ENCODE results near the gene TMEM87B.
"Not testable (repeated sequence)": the region's sequence is repeated elsewhere in the genome, so short reads cannot be mapped to it uniquely, and the experiment has no call there.

Gene TMEM87B

DNA sequence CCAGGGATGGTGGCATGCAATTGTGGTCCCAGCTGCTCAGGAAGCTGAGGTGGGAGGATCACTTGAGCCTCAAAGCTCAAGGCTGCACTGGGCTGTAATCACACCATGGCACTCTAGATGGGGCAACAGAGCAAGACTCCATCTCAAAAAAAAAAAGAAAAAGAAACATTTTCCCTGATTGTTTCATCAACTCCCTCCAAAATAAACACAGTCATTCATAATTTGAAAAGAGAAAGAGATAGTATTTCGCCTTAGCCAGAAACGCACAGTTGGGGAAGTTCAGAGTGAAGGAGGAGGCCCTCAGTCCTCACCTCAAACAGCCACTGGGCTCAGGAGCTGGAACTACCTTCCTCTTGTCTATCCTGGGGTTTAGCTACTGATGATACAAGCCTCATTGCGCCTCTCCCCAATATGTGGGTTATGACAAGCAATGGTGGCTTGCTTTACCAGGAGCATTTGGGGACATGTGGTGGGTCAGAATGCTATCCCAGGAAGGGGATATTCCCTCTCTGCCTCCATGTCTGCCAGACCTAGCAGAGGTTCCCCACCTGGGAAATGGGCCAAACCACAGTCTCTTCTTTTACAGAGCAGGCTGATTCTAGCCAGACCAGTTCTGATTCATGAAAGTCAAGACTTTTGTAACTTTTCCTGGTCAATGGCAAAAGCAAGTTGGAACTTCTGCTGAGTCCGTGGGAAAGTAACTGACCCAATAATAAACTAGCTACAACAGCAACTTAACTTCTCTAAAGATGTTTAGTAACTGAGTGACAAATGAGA lies 22.2 kb upstream of the TMEM87B start:
- DNase-seq (ENCODE audit: low read depth) = peak; percentile 85
- TF ChIP-seq, protein P1, sequence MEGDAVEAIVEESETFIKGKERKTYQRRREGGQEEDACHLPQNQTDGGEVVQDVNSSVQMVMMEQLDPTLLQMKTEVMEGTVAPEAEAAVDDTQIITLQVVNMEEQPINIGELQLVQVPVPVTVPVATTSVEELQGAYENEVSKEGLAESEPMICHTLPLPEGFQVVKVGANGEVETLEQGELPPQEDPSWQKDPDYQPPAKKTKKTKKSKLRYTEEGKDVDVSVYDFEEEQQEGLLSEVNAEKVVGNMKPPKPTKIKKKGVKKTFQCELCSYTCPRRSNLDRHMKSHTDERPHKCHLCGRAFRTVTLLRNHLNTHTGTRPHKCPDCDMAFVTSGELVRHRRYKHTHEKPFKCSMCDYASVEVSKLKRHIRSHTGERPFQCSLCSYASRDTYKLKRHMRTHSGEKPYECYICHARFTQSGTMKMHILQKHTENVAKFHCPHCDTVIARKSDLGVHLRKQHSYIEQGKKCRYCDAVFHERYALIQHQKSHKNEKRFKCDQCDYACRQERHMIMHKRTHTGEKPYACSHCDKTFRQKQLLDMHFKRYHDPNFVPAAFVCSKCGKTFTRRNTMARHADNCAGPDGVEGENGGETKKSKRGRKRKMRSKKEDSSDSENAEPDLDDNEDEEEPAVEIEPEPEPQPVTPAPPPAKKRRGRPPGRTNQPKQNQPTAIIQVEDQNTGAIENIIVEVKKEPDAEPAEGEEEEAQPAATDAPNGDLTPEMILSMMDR (conservative IDR thresholded peaks at IDR 0.05; ENCODE audit: low read depth, low read length) = peak; percentile 46
- no peak overlapping the region for H3K4me3 ChIP-seq (ENCODE audit: low read depth, low read length)

- peak; percentile 71 for DNase-seq (ENCODE audit: low read depth)
- H3K4me3 ChIP-seq (ENCODE audit: low read depth, low read length) = no peak overlapping the region
- TF ChIP-seq, protein P1 (conservative IDR thresholded peaks at IDR 0.05; ENCODE audit: low read depth, low read length) = no peak
Measured at GRCh38 chr2:112033600-112033999, 21.5 kb upstream of the TMEM87B start.

- TF ChIP-seq, protein P1 (conservative IDR thresholded peaks at IDR 0.05; ENCODE audit: low read depth, low read length) = no peak
- no peak for DNase-seq (ENCODE audit: low read depth)
- no peak overlapping the region for H3K4me3 ChIP-seq (ENCODE audit: low read depth, low read length)
Measured at GRCh38 chr2:112034924-112035323, 20.1 kb upstream of the TMEM87B start.

GRCh38 chr2:112035786-112036185 lies 19.3 kb upstream of the TMEM87B start:
- H3K4me3 ChIP-seq (ENCODE audit: low read depth, low read length) = no peak overlapping the region
- no peak for DNase-seq (ENCODE audit: low read depth)
- TF ChIP-seq, protein P1 (conservative IDR thresholded peaks at IDR 0.05; ENCODE audit: low read depth, low read length) = no peak

DNA sequence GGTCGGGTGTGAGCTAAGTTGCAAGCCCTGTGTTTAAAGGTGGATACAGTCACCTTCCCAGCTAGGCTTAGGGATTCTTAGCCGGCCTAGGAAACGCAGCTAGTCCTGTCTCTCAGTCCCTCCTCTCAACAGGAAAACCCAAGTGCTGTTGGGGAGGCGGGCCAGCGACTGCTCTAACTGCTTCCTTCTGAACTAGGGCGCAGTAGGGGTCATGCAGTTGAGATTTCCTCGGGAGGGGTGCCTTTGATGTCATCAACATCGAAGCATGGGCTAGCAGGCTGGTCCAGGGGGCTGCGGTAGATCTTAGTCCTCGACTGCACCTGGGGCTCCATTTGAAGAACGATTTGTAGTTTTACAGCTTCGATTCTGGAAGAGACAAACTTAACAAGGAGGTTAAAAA lies 15.5 kb upstream of the TMEM87B start:
- H3K4me3 ChIP-seq (ENCODE audit: low read depth, low read length); DNase-seq (ENCODE audit: low read depth): not testable (repeated sequence)

GRCh38 chr2:112040066-112040465 lies 15.0 kb upstream of the TMEM87B start:
- not testable (repeated sequence) for DNase-seq (ENCODE audit: low read depth); H3K4me3 ChIP-seq (ENCODE audit: low read depth, low read length)

DNA sequence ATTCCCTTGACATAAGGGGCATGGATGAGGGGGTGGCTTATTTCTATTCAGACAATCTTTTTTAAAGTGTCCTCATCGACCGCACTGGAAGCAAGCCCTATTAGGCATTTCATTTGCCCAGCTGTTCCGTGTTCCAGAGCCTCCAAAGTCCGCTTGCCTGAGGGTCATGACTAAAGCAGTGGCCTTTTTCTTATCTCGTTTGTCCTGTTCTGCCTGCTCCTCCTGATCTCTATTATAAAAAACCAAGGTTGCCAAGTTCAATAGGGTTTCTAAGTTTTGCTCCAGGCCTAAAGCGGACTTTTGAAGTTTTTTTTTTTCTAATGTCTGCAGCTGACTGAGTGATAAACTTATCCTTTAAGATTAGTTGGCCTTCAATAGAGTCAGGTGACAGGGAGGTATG lies 13.6 kb upstream of the TMEM87B start:
- not testable (repeated sequence) for H3K4me3 ChIP-seq (ENCODE audit: low read depth, low read length); DNase-seq (ENCODE audit: low read depth)

GRCh38 chr2:112045446-112046014 lies 9.5 kb upstream of the TMEM87B start:
- no peak overlapping the region for H3K4me3 ChIP-seq (ENCODE audit: low read depth, low read length)
- no peak for DNase-seq (ENCODE audit: low read depth)
- TF ChIP-seq, protein P1 (conservative IDR thresholded peaks at IDR 0.05; ENCODE audit: low read depth, low read length) = no peak

Data from choroid plexus epithelial cell (primary cell).